Measurements from ENCODE around the gene TMEM43. TPM values are rescaled to one million over a fixed set of nuclear protein-coding genes. Genes with fewer than 3 reads are reported as not detected.

Gene TMEM43
- total RNA-seq, 1 donor from 2014 or later: 52.0 TPM

- no peak for TF ChIP-seq CTCF (conservative IDR thresholded peaks at IDR 0.05)
- H3K27me3 Mint-ChIP-seq: no peaks in the 10 kb centered on the region
- H3K4me3 Mint-ChIP-seq: no peak overlapping the region
- peaks cover 14% of the 10 kb centered on the region for H3K36me3 Mint-ChIP-seq
- no peaks in the 10 kb centered on the region for H3K4me1 Mint-ChIP-seq (ENCODE audit: unreplicated experiment)
- no peak overlapping the region for H3K27ac Mint-ChIP-seq
- no peaks in the 10 kb centered on the region for H3K9me3 Mint-ChIP-seq
- DNase-seq (ENCODE audit: extremely low spot score, unreplicated experiment): no peak
Measured at GRCh38 chr3:14133876-14134275, 9.0 kb downstream of the TMEM43 start.

GRCh38 chr3:14134291-14134690 is 9.4 kb downstream of the TMEM43 start:
- H3K4me3 Mint-ChIP-seq: no peak overlapping the region
- no peak for DNase-seq (ENCODE audit: extremely low spot score, unreplicated experiment)
- no peak overlapping the region for H3K27ac Mint-ChIP-seq
- no peak for TF ChIP-seq CTCF (conservative IDR thresholded peaks at IDR 0.05)
- H3K4me1 Mint-ChIP-seq (ENCODE audit: unreplicated experiment): no peaks in the 10 kb centered on the region
- H3K9me3 Mint-ChIP-seq: no peaks in the 10 kb centered on the region
- no peaks in the 10 kb centered on the region for H3K27me3 Mint-ChIP-seq
- peaks cover 12% of the 10 kb centered on the region for H3K36me3 Mint-ChIP-seq

- DNase-seq (ENCODE audit: extremely low spot score, unreplicated experiment): no peak
- Mint-ChIP-seq H3K27me3 (no peaks in the 10 kb centered on the region), H3K36me3 (peaks cover 12% of the 10 kb centered on the region), H3K27ac (no peak overlapping the region), H3K9me3 (no peaks in the 10 kb centered on the region), H3K4me1 (ENCODE audit: unreplicated experiment) (no peaks in the 10 kb centered on the region), H3K4me3 (no peak overlapping the region)
- no peak for TF ChIP-seq CTCF (conservative IDR thresholded peaks at IDR 0.05)
Measured at GRCh38 chr3:14135581-14135980, 10.7 kb downstream of the TMEM43 start.

GRCh38 chr3:14137004-14137403 is 12.2 kb downstream of the TMEM43 start:
- Mint-ChIP-seq H3K4me3 (no peak overlapping the region), H3K27me3 (no peaks in the 10 kb centered on the region), H3K36me3 (peaks cover 8% of the 10 kb centered on the region), H3K27ac (no peak overlapping the region), H3K4me1 (ENCODE audit: unreplicated experiment) (no peaks in the 10 kb centered on the region), H3K9me3 (no peaks in the 10 kb centered on the region)
- TF ChIP-seq CTCF (conservative IDR thresholded peaks at IDR 0.05): no peak
- DNase-seq (ENCODE audit: extremely low spot score, unreplicated experiment): no peak

GRCh38 chr3:14137445-14137844 is 12.6 kb downstream of the TMEM43 start:
- H3K4me1 Mint-ChIP-seq (ENCODE audit: unreplicated experiment): peaks cover under 1% of the 10 kb centered on the region
- no peak overlapping the region for H3K4me3 Mint-ChIP-seq
- H3K9me3 Mint-ChIP-seq: no peaks in the 10 kb centered on the region
- H3K27me3 Mint-ChIP-seq: no peaks in the 10 kb centered on the region
- peaks cover 9% of the 10 kb centered on the region for H3K36me3 Mint-ChIP-seq
- no peak overlapping the region for H3K27ac Mint-ChIP-seq
- no peak for DNase-seq (ENCODE audit: extremely low spot score, unreplicated experiment)
- no peak for TF ChIP-seq CTCF (conservative IDR thresholded peaks at IDR 0.05)

All from type B pancreatic cell (in vitro differentiated cells).